ENCODE measurements around the gene TTBK1.

The TTBK1 gene

GRCh38 chr6:43308101-43308989, 65.1 kb downstream of the TTBK1 start, which contains the start of gene CRIP3:
Gene CRIP3, minus strand, starts transcription at chr6:43308826. Its CDS starts 34 bp downstream, at chr6:43308792.
- no peak for DNase-seq

DNA sequence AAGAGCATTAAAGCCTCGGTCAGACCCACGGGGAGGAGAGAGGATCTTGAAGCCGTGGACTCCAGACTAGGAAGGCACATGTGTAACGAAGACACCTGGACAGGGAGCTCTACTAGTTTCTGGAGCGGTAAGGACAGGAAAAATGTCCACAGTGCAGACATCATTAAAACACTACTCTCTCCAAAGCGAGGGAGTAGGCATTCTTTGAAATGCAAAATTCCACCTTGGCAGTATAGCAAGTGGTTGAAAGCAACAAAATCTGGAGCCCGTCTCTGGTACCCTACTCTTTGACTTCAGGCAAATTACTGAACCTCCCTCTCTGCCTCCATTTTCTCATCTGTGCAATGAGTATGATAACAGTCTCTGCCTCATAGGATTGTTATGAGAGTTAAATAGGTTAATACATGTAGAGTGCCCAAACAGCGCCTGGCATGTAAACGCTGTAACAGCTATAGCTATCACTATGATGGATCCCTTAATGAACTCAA, 65.8 kb downstream of the TTBK1 start:
- no peak for DNase-seq

- no peak for DNase-seq
Measured at GRCh38 chr6:43310134-43310533, 66.9 kb downstream of the TTBK1 start.

GRCh38 chr6:43310624-43311023, 67.3 kb downstream of the TTBK1 start:
- no peak for DNase-seq

DNA sequence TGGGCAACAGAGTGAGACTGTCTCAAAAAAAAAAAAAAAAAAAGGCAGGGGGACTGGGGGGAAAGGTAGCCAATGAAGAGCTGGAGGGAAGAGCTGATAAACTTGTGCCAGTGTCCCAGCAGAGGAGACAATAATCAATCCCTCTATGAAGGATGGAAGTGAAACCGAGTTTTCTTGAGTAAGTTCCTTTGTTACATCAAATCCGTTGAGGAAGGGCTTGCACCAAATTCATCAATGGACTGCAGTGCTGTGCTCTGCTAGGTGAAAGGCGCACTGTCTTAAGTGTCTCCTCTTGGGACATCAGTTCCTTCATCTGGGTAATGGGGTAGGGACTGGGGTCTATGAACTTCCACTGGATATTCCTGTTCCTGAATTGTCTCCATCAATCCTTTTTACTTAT, 68.4 kb downstream of the TTBK1 start:
- no peak for DNase-seq

GRCh38 chr6:43313813-43314212, 70.5 kb downstream of the TTBK1 start:
- DNase-seq: no peak

- no peak for DNase-seq
Measured at GRCh38 chr6:43318011-43318410, 74.7 kb downstream of the TTBK1 start.

- no peak for DNase-seq
Measured at GRCh38 chr6:43325876-43326275, 82.6 kb downstream of the TTBK1 start.

DNA sequence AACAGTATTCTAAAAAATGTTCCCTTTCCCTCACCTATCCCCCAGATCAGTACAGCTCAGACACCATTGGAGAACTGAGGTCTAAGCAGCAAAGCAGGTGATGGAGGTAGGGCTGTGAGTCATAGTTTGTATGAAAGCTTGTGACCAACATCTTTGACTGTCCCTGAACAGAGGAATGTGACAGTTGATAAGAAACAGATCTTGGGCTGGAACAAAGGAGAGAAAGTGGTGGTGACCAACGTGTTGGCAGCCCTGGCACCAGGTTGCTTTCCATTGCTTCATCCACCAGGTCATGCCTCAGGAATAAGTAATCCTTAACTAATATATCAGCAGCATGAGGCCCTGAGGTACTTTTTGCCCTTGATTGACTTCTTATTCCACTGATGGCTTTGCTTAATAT, 85.2 kb downstream of the TTBK1 start:
- no peak for DNase-seq

DNA sequence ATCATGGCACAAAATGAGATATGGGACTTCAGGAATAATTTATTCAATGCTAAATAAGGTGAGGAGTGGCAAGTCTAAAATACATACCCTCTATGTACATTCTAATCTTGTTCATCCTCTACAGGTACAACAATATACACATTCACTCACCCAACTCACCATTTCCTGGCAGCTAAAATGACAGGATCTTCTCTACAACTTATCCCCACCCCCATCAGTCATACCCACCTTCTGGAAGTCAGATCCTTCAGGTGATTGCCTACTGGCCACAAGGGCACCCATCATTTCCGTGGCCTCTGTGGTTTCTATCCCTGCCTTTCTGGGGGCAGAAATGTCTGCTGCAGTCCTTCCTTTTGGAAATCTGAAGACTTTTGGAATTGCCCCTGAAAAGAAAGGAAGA, 88.2 kb downstream of the TTBK1 start:
- no peak for DNase-seq

- no peak for DNase-seq
Measured at GRCh38 chr6:43331891-43332290, 88.6 kb downstream of the TTBK1 start.

DNA sequence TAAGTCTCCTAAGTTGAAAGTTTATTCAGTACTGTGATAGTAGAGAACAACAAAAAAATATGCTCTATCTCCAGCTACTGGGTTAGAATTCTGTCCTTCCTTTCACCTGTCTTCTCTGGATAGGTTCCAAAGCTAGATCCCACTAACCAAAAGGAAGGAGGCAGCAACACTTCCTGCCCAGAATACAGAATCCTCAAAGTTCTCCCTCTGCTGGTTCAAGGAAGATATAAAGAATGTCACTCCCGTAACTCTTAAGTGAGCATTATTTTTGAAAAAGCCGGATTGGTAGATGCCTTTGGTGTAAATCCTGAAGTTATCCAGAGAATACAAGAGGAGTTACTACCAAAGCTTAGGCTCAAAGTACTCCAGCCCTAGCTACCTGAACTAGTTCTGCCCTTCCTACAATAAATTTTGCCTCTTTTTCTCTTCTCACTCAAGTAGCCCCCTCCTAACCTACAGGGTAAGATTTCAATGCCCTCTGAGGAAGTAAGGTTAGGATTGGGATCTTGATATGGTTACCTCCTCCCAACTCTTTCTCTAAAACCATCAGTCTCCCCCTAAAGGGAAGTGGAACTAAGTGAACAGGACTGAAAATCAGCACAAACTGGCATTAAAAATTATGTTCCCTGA, 91.3 kb downstream of the TTBK1 start:
- DNase-seq: no peak

DNA sequence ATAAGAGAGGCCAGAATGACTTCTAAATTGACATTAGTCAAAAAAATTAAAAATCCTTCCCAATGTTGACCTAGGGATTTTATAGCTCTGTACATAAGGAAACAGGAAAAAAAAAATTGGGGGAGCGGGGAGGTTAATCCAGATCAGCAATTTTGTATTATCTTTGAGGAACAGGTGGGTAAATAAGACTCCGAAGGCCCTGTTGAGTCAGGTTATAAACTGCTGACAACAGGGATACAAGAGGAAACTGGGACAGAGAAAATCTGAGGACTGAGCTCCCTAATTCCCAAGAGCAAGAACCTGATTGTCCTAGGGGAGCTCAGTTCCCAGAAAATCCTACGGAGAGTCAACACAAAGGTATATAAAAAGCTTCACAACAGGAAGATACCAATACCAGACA, 92.2 kb downstream of the TTBK1 start:
- no peak for DNase-seq

- no peak for DNase-seq
Measured at GRCh38 chr6:43336382-43336781, 93.1 kb downstream of the TTBK1 start.
